ENCODE results near the gene ALX3.

Gene ALX3

DNA sequence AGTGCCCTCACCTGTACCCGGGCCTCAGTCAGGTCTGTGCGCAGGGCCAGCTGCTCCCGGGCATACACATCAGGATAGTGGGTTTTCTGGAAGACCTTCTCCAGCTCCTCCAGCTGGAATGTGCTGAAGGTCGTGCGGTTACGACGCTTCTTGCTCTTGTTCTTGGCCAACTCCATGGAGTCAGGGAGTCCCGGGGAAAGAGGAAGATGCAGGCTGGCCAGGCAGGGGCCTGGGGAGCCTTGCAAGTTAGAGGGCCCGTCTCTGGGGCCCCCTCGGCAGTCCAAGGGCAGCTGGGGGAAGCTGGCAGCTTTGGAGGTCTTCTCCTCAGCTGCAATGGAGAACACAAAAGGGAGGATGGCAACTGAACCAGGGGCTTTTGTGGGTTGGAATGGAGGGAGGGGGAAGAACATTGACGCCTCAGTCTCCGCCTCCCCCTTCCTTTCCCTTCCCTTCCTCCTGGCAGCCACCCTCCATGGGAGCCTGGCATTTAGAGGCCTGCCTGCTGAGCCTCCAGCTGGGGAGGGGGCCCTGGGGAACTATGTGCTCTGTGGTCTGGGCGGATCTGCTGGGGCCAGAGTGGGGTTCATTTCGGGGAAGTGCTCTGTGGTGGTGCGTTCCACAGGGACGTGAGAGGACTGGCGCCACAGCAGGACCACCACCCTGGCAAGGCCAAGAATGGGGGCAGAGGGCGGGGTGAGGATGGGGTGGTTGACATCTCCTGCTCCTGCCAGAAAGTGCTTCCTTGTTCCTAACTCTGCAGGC is 5.7 kb downstream of the ALX3 start:
- FAIRE-seq: no peak

- no peak for FAIRE-seq
Observed at GRCh38 chr1:110063781-110064180, 6.7 kb downstream of the ALX3 start.

GRCh38 chr1:110062612-110063011 is 7.9 kb downstream of the ALX3 start:
- FAIRE-seq: no peak

- FAIRE-seq: no peak
Observed at GRCh38 chr1:110061341-110061740, 9.1 kb downstream of the ALX3 start.

GRCh38 chr1:110060662-110061060 is 9.8 kb downstream of the ALX3 start:
- no peak for FAIRE-seq

GRCh38 chr1:110060034-110060661 is 10.3 kb downstream of the ALX3 start:
- FAIRE-seq: no peak

GRCh38 chr1:110059133-110059863 is 11.2 kb downstream of the ALX3 start:
- no peak for FAIRE-seq

DNA sequence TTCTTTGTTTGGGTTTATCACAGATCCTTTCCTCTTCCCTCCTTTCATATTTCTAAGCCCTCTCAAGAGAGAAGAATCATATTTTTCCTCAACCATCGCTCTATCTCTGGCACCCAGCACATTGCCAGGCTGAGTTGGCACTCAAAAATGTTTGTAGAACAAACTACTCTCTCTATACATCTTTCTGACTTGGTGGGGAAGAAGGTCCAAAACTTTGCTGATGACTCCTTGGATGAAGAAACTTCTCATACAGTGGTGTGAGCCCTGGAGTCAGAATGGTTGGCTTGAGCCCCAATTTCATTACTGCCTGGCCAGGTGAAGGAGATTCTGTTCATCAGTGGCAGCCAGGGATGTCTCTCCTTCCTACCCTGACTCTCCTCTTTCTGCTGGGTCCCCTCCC is 11.9 kb downstream of the ALX3 start:
- no peak for FAIRE-seq

DNA sequence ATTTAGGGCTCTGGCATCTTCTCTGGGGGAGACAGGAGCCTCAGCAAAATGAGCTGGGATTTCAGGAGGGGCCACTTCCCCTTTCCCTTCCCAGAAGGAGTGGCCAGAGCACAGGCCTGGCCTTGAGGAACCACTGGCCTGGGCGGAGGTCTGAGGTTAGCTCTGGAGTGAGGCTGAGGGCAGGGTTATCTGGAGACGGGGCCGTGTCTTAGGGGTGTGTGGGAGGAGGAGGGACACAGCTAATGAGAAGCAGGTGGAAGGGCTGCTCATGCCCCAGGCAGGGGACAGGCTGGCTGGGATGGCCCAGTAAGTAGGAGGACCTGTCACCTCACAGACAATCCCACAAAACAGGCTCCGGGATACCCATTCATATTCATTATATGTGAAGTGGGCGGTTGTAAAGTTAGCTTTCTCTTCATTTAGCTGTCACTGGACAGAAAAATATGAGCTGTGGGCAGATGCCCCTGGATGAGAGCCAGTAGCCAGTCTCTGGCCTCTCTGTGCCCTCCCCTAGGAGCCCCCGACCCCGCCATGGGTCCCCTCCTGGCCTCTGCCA is 12.4 kb downstream of the ALX3 start:
- FAIRE-seq: no peak

DNA sequence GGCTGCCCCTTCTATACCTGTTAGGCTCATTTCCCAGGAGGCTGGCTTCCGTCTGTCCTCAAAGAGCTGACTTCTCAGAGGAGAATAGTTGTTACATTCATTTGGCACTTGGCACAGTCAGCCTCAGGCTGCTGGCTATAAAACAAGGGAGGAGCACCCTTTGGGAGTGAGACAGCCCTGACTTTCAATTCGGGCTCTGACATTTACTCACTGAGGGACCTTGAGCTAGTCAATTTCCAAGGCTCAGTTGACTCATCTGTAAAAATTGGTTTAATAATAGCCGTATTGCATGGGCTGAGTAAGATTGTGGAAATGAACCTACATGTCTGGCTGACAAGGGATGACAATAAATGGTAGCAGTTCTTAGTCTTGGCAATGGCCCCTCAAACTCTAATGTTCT is 13.7 kb downstream of the ALX3 start:
- FAIRE-seq: no peak

GRCh38 chr1:110056285-110056683 is 14.2 kb downstream of the ALX3 start:
- no peak for FAIRE-seq

DNA sequence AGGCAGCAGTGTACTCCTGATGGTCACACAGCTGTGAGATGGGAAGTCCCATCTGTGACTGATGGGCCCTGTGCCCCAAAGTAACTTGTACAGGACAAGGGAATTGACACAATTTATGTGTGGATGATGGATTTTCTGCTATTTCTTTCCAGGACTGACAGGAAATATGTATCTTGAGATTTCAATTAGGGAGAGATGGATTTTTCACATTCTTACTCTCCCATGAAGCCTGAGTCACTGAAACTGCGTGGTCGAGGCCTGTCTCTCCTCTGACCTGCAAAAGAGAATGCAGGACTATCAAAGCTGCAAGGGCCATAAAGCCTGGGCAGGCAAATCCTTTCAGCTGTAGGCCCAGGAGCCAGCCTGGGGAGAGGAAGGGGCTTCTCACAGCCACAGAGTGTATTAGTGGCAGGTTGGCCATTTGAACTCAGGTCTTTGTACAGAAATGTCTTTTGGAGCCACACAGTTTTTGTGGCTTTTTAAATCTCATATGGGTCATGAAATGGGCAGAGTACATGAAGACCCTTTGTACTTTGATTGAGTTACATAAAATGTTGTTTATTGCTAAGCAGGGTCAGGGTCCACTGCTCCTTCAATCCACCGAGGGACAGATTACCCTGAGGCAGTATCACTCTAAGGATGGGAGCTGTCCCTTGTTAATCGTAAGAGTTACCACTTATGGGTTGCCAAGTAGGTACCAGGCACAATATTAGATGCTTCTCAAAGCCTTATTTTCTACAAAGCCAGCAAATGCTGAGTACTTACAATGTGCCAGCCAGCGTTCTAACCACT is 14.8 kb downstream of the ALX3 start:
- FAIRE-seq: no peak

GRCh38 chr1:110053552-110054428 is 16.7 kb downstream of the ALX3 start:
- no peak for FAIRE-seq

- no peak for FAIRE-seq
Observed at GRCh38 chr1:110051262-110051648, 19.2 kb downstream of the ALX3 start.

DNA sequence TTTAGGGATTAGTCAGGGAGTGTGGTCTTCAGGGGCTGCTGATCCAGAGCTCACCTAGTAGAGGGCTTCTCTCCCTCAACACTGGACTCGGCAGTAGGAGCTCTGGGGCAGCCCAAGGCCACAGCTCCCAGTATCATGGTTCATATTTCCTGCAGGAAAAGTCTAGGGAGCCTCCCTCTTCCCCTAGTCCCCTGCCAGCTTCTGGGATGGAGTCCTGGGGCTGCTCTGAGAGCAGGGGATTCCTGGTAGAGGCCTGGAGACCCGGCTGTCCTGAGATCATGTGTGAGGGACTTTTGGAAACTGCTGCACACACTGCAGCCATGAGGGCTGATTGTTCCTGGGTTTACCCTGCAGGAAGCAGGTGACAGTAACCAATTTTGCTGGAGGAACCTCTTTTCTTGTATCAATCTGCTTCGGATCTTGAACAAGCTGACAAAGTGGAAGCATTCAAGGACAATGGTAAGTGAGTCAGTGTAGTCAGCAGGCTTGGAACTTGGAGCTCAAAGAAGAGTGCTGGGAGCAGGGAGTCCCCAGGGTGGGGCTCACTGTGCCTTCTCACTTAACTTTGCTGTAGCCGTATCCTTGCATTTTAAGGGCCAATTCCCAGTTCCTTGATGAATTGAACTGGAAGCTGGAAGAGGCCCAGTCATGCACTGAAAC is 19.7 kb downstream of the ALX3 start:
- no peak for FAIRE-seq

DNA sequence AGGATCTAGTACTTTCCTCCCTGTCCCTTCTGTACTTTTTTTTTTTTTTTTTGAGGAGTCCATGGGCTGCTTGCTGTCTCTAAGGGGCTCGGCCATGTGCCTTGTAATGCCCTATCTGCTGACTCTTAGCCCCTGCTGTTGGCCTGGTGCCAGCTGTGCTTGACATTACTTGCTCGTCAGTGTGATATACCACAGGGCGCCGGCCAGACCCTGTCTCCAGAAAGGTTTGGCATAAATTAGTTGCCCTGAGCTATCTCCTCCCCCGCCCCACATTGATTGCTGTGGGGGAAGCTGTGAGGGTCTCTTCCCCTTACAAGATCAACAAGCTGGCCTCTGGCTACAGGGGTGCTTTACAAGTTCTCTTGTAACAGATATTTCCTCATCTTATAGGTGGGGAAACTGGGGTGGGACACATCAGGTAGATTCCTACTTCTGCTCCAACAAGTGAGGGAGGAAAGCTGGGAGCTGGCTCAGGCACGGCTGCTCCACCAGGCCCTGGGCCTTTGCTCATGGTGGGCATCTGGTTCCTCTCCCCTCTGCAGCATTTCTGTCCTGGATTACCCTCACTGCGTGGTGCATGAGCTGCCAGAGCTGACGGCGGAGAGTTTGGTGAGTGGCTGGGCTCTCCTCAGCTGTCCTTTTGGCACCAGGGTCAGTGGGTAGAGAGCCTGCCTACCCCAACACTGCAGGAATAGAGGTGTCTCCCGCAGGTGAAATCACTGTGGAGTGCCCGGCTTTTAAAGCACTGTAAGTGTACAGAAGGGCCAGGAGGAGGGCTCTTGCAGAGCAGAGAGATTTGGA is 20.5 kb downstream of the ALX3 start:
- no peak for FAIRE-seq

DNA sequence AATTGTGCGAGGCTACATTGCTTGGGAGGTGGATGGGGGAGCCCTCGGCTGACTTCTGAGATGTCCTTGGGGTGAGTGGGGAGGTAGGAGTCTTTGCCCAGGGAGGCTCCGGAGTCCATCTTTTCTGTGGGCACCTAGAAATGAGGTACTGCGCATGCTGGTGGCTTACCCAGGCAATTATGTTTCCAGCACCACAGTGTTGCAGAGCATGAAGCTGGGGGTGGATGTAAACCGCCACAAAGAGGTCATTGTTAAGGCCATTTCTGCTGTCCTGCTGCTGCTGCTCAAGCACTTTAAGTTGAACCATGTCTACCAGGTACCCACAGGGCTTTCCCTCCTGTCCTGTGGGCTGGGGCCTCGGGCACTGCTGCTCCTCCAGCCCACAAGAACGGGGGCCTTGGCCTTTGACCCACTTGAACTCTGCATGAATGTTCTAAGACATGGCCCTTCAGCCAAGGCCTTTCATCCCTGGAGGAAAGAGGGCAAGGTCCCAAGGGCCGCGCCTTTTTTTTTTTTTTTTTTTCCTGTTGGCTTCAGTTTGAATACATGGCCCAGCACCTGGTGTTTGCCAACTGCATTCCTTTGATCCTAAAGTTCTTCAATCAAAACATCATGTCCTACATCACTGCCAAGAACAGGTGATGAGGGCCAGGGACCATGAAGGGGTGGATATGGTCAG is 21.4 kb downstream of the ALX3 start:
- FAIRE-seq: no peak

- no peak for FAIRE-seq
Observed at GRCh38 chr1:110048240-110048639, 22.2 kb downstream of the ALX3 start.

GRCh38 chr1:110047463-110047862 is 23.0 kb downstream of the ALX3 start:
- no peak for FAIRE-seq

GRCh38 chr1:110043016-110043415 is 27.5 kb downstream of the ALX3 start:
- no peak for FAIRE-seq
